Activated gamma-delta T cell (primary cell): Measurements from ENCODE around the gene COL13A1.

Experiments used
- DNase-seq: peaks from one replicate; lab custom pipeline; 2025; lab: John Stamatoyannopoulos, UW
- total RNA-seq, 2 donors: gene quantifications; one replicate each; lab custom pipeline; 2026; lab: John Stamatoyannopoulos, UW

Gene COL13A1
- total RNA-seq = 0 to 0.09 reads per million in 2 donors

DNA sequence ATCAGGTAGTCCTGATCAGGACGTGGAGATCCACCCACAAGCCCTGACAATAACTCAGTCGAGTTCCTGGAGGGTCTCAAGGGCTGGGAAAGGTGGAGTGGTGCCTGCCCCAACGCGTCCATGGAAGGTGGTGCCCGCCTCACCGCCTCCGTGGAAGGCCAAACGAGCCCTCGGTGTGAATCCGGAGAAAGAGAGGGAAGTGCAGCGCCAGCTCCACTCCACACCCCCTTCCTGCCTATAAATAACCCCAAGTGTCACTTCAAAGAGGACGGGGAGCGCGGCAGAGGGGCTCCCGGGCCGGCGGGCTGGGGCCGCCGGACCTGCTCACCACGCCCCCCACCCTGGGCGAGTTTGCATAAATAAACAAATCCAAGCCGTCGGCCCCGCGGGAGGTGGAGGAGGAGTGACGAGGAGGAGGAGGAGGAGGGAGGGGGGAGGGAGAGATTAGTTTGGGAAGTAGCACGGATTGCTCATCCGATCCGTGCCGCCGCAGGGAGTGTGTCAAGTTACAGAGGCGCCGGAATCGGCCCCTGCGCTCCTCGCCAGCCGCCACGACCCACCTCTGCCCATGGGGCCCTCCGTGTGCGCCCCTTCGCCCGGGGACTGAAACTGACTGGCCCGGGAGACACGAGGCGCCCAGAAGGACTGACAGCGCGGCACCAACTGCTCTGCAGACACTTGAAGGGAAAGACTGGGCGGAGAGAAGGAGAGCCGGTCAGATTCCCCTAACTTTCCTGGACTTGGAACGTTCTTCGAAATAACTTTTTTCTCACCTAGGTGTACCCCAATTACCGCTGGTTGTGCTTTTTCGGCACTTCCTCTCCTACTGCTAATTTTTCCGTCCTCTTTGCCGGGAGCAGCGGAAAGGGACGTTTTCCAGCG, at the start of gene COL13A1:
COL13A1 (plus strand) TSS at position 473 of the 882 bp plus-strand sequence. CDS start 518 bp downstream, outside the sequence.
- DNase-seq = no peak

DNA sequence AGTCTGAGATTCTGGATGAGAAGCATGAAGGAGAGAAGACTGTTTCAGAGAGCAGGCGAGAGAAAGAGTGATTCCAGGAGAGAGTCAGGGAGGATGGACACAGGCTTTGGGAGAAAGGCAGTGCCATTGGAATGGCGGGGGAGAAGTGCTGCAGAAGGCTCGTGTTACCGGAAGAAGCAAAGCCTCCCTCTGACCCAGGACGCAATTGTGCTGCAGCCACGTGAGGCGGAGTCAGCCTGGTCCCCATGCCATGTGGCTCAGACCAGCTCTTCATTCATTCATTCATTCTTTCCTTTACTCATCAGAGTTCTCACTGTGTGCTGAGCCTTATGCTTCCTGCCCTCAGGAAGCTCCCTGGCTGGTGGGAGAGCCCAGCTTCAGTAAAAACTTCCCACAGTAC, 49.2 kb upstream of the COL13A1 start:
- no peak for DNase-seq

- no peak for DNase-seq
Observed at GRCh38 chr10:69756279-69756678, 45.4 kb upstream of the COL13A1 start.

DNA sequence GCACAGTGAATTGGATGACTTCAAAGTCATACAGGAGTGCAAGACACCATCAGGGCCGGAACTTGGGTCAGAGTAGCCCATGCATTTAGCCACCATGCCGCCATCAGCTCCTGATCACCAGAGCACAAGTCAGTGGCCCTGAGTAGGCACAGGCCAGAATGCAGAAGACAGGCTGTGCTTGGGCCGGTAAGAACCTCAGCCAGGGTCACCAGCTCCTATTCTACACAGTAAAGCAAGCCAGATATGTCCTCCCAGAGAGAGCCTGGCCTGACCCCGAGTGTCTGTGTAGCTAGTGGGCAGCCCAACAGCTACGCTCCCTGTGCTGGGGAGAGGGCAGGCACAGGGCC, 44.5 kb upstream of the COL13A1 start:
- DNase-seq = no peak

GRCh38 chr10:69757553-69758309, 44.0 kb upstream of the COL13A1 start:
- DNase-seq = no peak

DNA sequence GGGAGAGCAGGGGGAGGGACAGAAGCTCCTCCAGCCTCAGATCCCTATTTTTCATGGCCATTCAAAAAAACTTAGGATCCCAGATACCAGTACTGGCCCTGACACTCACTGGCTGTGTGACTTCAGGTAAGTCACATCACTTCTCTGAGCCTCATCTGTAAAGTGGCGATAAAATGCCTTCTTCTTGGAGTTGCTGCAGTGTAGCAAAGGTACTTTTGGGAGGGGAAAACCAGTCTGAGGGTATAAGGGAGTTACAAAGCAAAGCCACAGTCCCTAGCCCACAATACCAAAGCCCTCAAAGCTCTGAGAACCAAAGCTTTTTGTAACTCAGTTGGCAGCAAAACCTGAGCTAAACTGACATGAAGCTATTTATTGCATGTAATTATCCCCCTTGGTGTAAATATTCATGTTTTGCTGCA, 43.4 kb upstream of the COL13A1 start:
- no peak for DNase-seq

GRCh38 chr10:69759641-69760040, 42.1 kb upstream of the COL13A1 start:
- DNase-seq = no peak

GRCh38 chr10:69760072-69760471, 41.6 kb upstream of the COL13A1 start:
- DNase-seq = no peak

- no peak for DNase-seq
Observed at GRCh38 chr10:69761320-69761719, 40.4 kb upstream of the COL13A1 start.

DNA sequence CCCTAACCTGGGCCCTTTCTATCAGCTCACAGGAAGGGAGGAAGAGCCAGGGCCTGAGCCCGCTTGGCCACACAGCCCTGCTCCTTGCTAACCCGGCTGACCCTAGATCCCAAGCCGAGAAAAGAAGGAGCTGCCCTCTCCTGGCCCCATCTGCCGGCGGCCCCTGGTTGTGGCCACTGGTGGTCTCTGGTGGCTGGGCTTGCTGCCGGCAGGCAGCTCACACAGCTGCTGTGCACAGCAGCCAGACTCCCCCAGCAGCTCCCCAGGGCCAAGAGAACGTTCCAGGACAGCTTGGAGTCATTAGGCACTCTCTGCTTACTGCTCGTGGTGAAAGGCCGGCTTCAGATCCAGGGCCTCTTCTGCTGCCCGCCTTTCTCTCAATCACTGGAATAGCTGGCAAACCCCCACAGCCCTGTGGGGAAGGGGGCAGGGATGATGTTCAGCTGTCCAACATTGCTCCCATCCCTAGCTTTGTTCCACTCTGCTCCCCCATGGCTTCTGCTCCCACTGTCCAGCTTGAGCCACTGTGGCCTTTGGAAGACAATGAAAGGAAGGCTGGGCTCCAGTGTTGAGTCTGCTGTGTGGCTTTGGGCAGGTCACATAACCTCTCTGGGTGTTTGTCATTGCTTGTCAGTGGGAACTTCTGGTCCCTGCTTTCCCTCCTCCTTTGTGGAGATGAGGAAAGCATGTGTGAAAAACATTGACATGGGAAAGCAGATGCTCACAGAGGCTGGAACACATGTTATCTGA, 35.4 kb upstream of the COL13A1 start:
- no peak for DNase-seq

- DNase-seq = no peak
Observed at GRCh38 chr10:69767793-69768192, 33.9 kb upstream of the COL13A1 start.

- DNase-seq = no peak
Observed at GRCh38 chr10:69768386-69768785, 33.3 kb upstream of the COL13A1 start.

GRCh38 chr10:69769395-69769992, 32.2 kb upstream of the COL13A1 start:
- DNase-seq = no peak

DNA sequence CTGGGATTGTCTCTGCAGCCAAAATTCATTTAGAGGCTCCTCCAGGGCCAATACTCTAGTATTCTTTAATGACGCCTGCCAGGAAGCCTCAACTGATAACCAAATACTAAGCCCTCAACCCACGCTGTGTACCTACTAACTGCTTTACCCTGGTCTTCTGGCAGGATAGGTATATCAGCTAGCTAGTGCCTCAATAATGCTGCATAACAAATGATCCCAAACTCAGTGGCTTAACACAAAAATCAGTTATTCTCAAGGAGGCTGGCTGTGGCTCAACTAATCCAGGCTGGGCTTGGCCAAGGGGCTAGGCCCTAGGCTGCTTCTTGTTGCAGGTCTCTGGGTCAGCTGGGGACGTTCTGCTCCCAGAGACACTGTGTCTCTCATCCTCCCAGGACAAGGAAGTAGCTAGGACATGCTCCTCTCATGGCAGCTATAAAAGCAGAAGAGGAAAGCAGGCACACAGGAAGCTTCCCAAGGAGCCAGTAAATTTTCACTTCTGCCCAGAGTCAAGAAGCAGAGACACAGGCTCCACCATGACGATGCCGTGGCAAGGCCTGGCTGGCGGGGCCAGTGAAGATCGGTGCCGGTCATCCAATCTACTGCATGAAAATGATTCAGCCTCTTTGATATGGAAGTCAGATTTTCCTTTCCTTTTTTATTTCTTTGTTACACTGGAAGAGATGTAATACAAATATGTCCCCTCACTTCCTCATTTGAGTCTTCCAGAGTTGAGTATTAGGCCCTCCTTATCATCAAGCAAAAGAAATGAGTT, 28.6 kb upstream of the COL13A1 start:
- no peak for DNase-seq

- no peak for DNase-seq
Observed at GRCh38 chr10:69774596-69774995, 27.1 kb upstream of the COL13A1 start.

DNA sequence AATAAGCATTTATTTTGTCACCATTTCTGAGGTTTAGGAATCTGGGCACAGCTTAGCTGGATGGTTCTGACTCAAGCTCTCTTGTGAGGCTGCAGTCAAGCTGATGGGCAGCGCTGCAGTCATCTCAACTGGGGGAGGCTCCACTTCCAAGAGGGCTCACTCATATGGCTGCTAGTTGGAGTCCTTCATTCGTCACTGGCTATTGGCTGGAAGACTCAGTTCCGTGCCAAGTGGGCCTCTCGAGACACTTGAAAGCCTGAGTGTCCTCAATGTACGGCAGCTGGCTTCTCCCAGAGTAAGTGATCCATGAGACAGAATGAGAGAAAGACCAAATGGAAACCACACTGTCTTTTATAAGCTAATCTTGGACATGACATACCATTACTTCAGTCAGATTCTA, 21.6 kb upstream of the COL13A1 start:
- no peak for DNase-seq

DNA sequence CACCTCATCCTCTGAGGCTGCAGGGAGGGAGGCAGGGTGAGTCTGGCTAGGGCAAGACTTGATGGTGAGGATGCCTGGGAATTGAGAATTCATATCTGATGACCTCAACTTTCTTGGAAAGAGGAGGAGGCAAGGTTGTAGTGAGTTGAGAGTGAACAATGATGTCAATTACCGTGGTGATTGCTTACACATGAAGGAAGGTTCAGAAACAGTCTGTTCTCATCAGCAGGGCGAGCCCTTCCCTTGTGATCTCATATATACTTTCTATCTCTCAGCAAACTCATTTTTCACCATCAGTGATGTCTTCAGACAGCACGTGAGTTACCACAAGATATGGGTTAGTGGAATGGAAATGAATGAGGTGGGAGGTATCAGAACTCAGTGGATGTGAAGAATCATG, 20.1 kb upstream of the COL13A1 start:
- DNase-seq = no peak

GRCh38 chr10:69783515-69783914, 18.2 kb upstream of the COL13A1 start:
- no peak for DNase-seq

DNA sequence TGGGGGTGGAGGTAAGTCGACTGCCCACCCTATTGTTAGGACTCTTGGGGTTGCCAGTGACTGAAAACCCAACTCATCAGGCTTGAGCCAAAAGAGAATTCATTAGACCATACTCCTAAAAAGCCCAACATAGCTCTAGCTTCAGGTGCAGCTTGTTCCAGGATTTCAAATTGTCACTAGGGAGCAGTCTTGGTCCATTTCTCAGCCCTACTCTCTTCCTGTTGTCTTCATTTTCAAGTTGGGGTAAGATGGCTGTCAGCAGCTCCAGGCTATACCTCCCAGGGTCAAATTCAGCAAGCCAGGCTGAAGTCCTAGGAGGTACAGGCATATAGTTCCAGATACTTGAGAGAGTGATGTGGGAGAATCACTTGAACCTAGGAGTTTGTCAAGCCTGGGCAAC, 14.9 kb upstream of the COL13A1 start:
- DNase-seq = no peak

DNA sequence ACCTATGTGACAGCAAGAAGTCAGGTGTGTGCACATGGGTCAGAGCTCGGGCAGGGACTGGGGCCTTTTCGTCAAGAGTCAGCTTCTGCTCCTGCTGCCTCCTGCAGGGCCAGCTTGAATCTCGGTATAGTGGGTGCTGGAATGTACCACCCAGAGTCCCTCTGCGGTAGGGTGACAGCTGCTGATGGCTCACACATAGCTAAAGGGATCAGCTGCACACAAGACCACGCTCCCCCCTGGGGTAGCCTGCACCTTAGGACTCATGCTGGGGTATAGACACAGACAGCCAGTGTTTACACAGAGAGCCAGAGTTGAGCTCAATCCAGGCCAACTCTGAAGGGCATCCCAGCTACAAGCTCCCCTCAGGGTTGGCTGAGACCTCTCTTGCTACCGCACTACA, 14.0 kb upstream of the COL13A1 start:
- no peak for DNase-seq

DNA sequence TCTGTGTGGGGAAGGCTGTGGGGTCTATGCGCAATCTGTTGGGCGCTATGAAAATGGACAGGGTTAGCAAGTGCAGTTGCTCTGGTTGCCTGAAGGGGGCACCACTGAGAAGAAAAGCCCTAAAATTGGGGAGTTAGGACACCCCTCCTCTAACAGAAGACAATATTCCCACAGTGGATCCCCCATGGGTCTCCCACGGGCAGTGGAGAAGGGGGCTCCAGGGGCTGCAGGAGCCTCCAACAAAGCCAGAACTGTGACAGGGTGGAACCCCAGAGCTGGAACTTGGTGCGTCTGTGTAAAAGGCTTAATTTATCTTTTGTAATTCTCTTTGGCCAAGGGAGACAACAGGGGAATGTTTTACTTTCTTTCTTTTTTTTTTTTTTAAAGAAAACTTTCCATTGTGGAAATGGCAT, 12.5 kb upstream of the COL13A1 start:
- no peak for DNase-seq
